Peyer's patch (tissue), 4 donors: ENCODE measurements around the gene ATP13A4. TPM values are rescaled to one million over a fixed set of nuclear protein-coding genes. Genes with fewer than 3 reads are reported as not detected.

Experiments
- DNase-seq, 3 donors: peaks; one replicate each; pipeline ENCODE4 v3.0.0-alpha.2; 2017 to 2019
- H3K27ac ChIP-seq, 4 donors: fragments of 200-600 bp; sonication (generic); one replicate each; pipeline ENCODE4 v1.5.1; 2016 to 2019
- H3K27me3 ChIP-seq, 2 donors: fragments of 200-600 bp; sonication (generic); one replicate each; pipeline ENCODE4 v1.5.1; 2019
- H3K36me3 ChIP-seq, 3 donors: fragments of 200-600 bp; sonication (generic); one replicate each; pipeline ENCODE4 v1.5.1; 2016 to 2019
- H3K4me1 ChIP-seq, 4 donors: fragments of 200-600 bp; sonication (generic); one replicate each; pipeline ENCODE4 v1.5.1; 2016 to 2019
- H3K4me3 ChIP-seq, 4 donors: fragments of 200-600 bp; sonication (generic); 1 replicate in 3 of 4; 2 replicates in 1 of 4; pipeline ENCODE4 v1.5.1; 2016 to 2019; ENCODE audit warnings: mild to moderate bottlenecking in 1 of 4
- H3K9me3 ChIP-seq, 4 donors: fragments of 200-600 bp; sonication (generic); one replicate each; pipeline ENCODE4 v1.5.1; 2016 to 2019; ENCODE audit warnings: mild to moderate bottlenecking in 1 of 4
- CTCF ChIP-seq, 6 experiments: fragments of 450-650 bp in 4 of 6; fragments of 200-600 bp in 2 of 6; sonication (generic) in 1 of 6; IDR thresholded peaks; one replicate each; pipeline ENCODE4 v1.5.1; 2017 to 2019; ENCODE audit warnings: antibody characterized with exemption in 6 of 6, mild to moderate bottlenecking in 3 of 6, moderate library complexity in 1 of 6
- POLR2A ChIP-seq, 2 donors: fragments of 450-650 bp; IDR thresholded peaks; one replicate each; pipeline ENCODE4 v1.5.1; 2017; ENCODE audit warnings: antibody characterized with exemption in 2 of 2, mild to moderate bottlenecking in 2 of 2, moderate library complexity in 2 of 2
- total RNA-seq, 4 donors: library from RNA; depleted of rRNA; stranded (reverse); fragments of >200 nt; gene quantifications; one replicate each; pipeline ENCODE4 v1.1.0, GENCODE V29; 2016

The ATP13A4 gene
- total RNA-seq, 4 donors from 2014 or later, result 0.47 to 2.1 (median 1.1) TPM; not detected in 1

GRCh38 chr3:193367868-193368267, 186.8 kb downstream of the ATP13A4 start:
- no peak overlapping the region for H3K27ac ChIP-seq
- no peaks in the 10 kb centered on the region for H3K4me1 ChIP-seq
- no peak for TF ChIP-seq CTCF (IDR thresholded peaks at IDR 0.05)
- no peak for TF ChIP-seq POLR2A (IDR thresholded peaks at IDR 0.05)
- no peaks in the 10 kb centered on the region for H3K36me3 ChIP-seq
- H3K9me3 ChIP-seq, result no peaks in the 10 kb centered on the region
- no peaks in the 10 kb centered on the region for H3K27me3 ChIP-seq
- no peak overlapping the region for H3K4me3 ChIP-seq
- DNase-seq, result no peak

GRCh38 chr3:193357291-193357690, 197.4 kb downstream of the ATP13A4 start:
- H3K27me3 ChIP-seq, result no peaks in the 10 kb centered on the region
- H3K9me3 ChIP-seq, result no peaks in the 10 kb centered on the region
- no peak overlapping the region for H3K4me3 ChIP-seq
- no peak for DNase-seq
- H3K4me1 ChIP-seq, result no peaks in the 10 kb centered on the region
- TF ChIP-seq POLR2A (IDR thresholded peaks at IDR 0.05) (no peak), CTCF (IDR thresholded peaks at IDR 0.05) (no peak)
- no peak overlapping the region for H3K27ac ChIP-seq
- H3K36me3 ChIP-seq, result no peaks in the 10 kb centered on the region

GRCh38 chr3:193354423-193354822, 200.3 kb downstream of the ATP13A4 start:
- no peak for TF ChIP-seq CTCF (IDR thresholded peaks at IDR 0.05)
- TF ChIP-seq POLR2A (IDR thresholded peaks at IDR 0.05), result no peak

More at GRCh38 chr3:193354423-193354822, 200.3 kb downstream of the ATP13A4 start:
- no peak overlapping the region for H3K27ac ChIP-seq
- H3K9me3 ChIP-seq, result no peaks in the 10 kb centered on the region
- H3K4me1 ChIP-seq, result no peaks in the 10 kb centered on the region
- no peaks in the 10 kb centered on the region for H3K27me3 ChIP-seq
- no peak for DNase-seq
- no peaks in the 10 kb centered on the region for H3K36me3 ChIP-seq
- H3K4me3 ChIP-seq, result no peak overlapping the region

Other genes with a start within 250 kb of the ATP13A4 start
- gene ATP13A5, start 176.1 kb downstream of the ATP13A4 start, total RNA-seq, result not detected
- gene OPA1, start 38.3 kb upstream of the ATP13A4 start, total RNA-seq, result 10 to 100 TPM; 66.9 to 89.1 (median 78.0) TPM